Femur (tissue), 1 donor: Measurements from ENCODE around the gene LRIG3.
A peak's percentile ranks its signal among the peaks of the same experiment; 100 is the strongest.

Experiments
- DNase-seq: peaks from one replicate; pipeline ENCODE4 v3.0.0-alpha.2; 2017

The LRIG3 gene

DNA sequence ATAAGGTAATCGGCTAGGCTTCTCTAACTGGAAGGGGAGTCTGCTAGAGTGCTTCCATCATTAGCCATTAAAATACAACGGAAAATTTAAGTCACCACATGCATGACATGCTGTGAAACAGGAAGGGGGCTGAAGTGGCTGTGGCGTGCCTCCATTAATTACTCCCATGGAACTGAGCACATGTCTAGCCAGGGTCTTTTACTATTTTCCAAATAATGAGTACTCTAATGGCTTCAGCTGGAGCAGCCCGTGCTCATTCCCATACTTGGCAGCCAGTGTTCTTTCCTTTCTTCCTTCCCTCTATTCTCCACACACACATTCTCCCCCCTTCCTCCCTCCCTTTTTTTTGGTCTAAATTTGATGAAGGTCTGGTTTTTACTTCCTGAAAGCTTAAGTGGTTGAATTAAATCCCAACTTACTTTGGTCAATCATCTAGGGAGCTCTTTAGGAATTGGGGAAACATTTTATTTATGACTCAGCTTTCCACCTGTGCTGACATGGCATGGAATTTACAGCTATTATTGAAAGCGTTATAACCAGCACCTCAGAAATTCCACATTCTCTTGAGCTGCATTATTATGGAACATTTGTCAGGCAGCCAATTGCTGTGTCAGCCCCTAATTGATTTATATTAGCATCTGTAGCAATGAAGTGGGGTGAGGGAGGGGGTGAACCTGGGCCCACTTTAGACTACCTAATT lies 72.3 kb downstream of the LRIG3 start:
- DNase-seq: peak; percentile 87

DNA sequence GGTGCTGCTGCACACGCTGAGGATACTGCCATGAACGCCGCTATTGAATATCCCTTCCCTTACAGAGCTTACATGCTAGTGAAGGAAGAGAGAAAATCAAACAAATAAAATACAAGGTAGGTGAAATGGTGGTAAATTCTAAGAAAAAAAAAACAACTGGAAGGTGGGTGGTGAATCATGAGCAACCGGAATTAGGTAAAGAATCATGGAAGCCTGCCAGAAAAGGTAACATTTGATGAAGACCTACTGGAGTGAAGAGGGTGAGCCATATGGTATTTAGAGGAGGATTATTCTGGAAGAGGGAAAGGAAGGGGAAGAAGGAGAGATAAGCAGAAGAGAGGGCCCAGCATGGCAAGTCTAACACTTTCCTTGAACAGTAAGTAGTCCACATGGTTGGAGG lies 76.1 kb downstream of the LRIG3 start:
- no peak for DNase-seq

DNA sequence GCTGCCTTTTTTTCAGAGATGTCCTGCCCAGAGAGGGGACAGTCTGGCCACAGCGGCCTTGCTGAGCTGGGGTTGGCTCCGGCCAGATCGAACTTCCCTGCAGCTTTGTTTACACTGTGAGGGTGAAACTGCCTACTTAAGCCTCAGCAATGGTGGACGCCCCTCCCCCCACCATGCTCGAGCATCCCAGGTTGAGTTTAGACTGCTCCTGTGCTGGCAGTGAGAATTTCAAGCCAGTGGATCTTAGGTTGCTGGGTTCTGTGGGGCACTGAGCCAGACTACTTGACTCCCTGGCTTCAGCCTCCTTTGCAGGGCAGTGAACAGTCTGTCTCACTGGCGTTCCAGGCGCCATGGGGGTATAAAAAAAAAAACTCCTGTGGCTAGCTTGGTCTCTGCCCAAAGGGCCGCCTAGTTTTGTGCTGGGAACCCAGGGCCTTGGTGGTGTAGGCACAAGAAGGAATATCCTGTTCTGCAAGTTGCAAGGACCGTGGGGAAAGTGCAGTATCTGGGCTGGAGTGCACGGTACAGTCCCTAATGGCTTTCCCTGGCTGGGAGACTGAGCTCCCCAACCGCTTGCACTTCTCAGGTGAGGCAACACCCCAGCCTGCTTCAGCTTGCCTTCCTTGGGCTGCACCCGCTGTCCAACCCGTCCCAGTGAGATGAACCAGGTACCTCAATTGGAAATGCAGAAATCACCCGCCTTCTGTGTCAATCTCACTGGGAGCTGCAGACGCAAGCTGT lies 79.1 kb downstream of the LRIG3 start:
- DNase-seq: no peak

DNA sequence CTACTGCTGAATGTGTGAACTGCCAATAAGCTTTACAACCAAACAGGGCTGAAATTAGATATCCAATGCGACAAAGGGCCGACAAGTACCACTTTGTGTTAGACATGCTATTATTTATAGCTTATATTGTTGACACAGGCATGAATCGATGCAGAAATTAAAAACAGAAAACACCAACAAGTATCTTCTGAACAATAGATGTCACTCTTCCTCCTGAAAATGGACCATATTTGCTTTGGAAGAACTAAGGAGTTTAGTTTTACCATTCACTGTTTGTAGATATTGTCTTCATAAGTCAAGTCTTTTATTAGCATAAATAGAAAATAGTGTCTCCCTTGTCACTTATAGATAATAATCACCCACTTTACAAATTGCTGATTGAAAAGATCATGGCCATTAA lies 86.5 kb downstream of the LRIG3 start:
- no peak for DNase-seq

DNA sequence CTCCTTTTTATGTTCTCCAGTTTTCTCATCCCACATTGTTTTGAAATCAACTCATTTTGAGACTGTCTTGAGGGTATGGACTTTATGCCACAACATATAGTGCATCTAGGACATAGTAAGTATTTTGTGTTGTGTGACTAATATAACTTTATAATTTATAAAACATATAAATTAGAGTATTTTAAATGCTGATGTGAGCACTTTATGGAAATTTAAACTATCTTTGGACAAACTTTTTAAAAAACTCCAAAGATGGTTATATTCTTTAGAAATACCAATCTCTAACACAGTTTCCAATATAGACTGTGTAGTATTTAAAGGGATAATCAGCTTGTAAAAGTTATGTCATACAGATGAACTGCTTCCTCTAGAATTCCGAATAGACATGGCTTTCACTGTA lies 87.4 kb downstream of the LRIG3 start:
- no peak for DNase-seq
